ENCODE data around the gene TSC2.
"Not testable (repeated sequence)": the region's sequence is repeated elsewhere in the genome, so short reads cannot be mapped to it uniquely, and the experiment has no call there.

Gene TSC2

DNA sequence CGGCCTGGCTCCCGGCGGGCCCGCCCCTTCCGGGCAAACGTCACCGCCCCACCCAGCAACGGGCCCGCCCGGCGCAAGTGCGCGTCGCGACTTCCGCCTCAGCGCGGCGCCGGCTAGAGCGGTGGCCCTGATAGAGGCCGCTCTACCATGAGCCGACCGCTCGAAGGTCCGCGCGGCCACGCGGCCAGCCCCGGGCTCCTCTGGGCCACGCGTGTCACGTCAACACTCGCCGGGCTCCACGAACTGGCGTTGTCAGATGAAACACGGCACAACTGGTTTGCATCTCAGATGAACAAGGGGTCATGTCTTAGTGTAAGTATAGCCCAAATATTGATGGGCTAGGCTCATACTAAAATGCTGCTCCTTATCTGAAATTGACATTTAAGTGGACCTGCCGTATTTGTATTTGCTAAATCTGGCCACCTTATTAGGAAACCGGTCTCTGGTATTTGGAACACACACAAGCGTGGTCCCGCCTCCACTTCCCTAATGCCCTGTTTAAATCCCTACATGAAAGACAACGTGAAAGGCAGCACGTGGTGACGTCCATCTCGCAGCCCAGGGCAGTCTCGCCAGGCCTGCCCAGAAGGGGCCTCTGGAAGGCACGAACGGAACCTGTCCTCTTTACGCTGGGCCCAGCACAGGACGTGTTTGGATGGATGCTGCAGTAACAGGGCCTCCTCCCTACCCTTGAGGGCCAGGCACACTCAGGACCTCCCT, 37.8 kb upstream of the TSC2 start, which contains the start of gene ZNF598:
ZNF598 (minus strand) TSS at position 31 of the 720 bp plus-strand sequence.
- DNase-seq (ENCODE audit: low read depth in 2 of 2) = peak; percentile 66 to 68

GRCh38 chr16:2011726-2012125, 36.1 kb upstream of the TSC2 start:
- not testable (repeated sequence) for DNase-seq (ENCODE audit: low read depth in 2 of 2)

DNA sequence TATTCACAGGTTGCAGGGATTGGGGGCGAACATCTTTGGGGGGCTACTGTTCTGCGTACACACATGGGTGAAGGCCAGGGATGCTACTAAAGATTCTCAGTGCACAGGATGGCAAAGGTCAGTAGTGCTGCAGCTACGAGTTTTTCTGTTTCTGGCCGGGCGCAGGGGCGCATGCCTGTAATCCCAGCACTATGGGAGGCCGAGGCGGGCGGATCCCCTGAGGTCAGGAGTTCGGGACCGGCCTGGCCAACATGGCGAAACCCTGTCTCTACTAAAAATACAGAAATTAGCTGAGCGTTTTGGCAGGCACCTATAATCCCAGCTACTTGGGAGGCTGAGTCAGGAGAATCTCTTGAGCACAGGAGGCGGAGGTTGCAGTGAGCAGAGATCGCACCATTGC, 34.3 kb upstream of the TSC2 start:
- DNase-seq (ENCODE audit: low read depth in 2 of 2) = no peak

- no peak for DNase-seq (ENCODE audit: low read depth in 2 of 2)
Measured at GRCh38 chr16:2015117-2015946, 32.5 kb upstream of the TSC2 start.

- DNase-seq (ENCODE audit: low read depth in 2 of 2) = no peak
Measured at GRCh38 chr16:2015947-2016208, 31.9 kb upstream of the TSC2 start.

- no peak for DNase-seq (ENCODE audit: low read depth in 2 of 2)
Measured at GRCh38 chr16:2016407-2016922, 31.3 kb upstream of the TSC2 start.

GRCh38 chr16:2019518-2019920, 28.3 kb upstream of the TSC2 start, which contains the start of gene NPW:
NPW (plus strand) TSS chr16:2019785.
- DNase-seq (ENCODE audit: low read depth in 2 of 2) = no peak

DNA sequence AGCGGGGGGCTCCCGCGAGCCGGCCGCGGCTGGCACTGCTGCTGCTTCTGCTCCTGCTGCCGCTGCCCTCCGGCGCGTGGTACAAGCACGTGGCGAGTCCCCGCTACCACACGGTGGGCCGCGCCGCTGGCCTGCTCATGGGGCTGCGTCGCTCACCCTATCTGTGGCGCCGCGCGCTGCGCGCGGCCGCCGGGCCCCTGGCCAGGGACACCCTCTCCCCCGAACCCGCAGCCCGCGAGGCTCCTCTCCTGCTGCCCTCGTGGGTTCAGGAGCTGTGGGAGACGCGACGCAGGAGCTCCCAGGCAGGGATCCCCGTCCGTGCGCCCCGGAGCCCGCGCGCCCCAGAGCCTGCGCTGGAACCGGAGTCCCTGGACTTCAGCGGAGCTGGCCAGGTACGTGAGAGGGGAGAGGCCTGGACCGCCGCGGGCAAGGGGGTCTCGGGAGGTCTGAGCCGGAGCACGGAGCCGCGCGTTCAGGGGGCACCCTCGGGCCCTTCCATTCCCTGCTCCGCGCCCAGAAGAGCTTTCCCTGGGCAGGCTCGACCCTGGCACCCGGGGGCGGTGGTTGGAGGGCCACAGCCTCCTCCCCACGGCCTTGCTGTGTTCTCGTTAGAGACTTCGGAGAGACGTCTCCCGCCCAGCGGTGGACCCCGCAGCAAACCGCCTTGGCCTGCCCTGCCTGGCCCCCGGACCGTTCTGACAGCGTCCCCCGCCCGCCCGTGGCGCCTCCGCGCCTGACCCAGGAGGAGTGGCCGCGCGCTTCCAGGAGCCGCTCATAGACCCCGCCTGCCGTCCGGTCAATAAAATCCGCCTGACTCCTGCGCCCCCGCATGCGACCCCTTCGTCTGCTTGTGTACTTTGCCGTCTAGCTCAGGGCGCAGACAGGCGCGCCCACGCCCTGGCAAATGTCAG, 27.6 kb upstream of the TSC2 start:
- DNase-seq (ENCODE audit: low read depth in 2 of 2) = no peak

- DNase-seq (ENCODE audit: low read depth in 2 of 2) = no peak
Measured at GRCh38 chr16:2022723-2023091, 25.1 kb upstream of the TSC2 start.

GRCh38 chr16:2023092-2024031, 24.4 kb upstream of the TSC2 start:
- no peak for DNase-seq (ENCODE audit: low read depth in 2 of 2)

DNA sequence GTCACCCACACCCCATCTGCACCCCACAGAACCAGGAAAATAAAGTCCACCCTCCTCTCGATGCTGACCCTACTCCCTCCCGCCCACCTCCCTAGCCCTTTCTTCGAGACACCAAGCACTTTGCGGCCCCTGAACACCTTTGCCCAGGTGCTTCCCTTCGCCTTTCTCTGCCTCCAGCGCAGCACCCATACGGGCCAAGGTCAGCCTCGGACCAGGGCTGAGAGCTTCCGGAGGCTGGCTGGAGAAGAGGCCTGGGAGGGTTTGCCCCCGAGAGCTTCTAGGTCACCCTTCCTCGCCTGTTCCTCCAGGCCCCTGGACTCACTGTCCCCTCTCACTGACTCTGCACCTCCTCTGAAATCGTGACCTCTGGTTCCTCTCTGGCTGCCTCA, 23.8 kb upstream of the TSC2 start:
- no peak for DNase-seq (ENCODE audit: low read depth in 2 of 2)

- DNase-seq (ENCODE audit: low read depth in 2 of 2) = no peak
Measured at GRCh38 chr16:2025251-2025650, 22.5 kb upstream of the TSC2 start.

DNA sequence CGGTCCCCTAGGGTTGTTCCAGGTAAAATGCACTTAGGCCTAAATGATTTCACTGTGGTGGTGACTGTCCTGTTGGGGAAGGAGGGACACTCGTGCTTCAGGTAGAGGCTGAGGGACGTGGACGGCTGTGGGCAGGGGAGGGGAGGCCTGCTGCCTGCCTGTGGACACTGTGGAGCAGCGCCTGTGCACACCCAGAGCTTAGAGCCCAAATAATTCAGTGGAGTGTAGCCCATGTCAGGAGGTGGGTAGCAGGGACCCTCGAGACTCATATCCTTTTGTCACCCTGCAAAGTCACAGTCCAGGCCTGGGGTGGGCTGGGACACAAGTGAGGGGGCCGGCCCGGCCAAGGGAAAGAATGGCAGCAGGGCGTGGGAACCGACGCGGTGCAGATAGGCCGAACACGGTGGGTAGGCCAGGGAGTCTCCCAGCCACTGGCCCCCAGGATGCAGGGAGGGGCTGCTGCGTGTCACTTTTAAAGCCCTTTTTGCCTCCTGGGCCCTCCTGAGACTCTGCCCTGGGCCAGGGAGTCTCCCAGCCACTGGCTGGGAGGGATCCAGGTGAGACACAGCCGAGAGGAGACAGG, 21.8 kb upstream of the TSC2 start:
- DNase-seq (ENCODE audit: low read depth in 2 of 2) = no peak

DNA sequence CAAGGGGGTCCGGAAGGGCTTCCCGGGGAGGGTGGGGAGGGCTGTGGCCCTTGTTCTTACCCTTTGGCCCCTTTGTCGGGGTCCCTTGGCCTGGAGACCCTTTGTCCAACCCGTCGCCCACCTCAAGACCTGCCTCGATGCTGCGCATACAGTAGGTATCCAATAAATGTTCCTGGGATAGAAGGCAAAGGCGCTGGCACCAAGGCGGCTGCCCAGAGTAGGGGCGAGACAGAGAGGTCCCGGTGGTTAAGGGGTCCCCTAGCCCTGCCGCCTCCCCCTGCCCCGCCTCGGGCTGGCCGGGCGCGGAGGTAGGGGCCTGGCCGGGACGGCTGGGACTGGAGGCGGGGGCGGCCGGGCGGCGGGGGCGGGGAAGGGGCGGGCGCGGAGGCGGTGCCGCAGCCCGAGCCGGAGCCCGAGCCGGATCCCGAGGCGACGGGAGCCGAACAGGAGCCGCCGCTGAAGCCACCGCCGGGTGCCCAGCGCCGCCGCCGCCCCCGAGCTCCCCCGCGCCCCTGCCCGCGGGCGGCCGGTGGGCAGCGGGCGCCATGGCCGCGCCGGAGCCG, 21.2 kb upstream of the TSC2 start, which contains the start of gene NHERF2:
NHERF2 (plus strand) TSS at position 442 of the 563 bp plus-strand sequence; CDS start at position 546, 104 bp downstream.
- DNase-seq (ENCODE audit: low read depth in 2 of 2) = no peak

GRCh38 chr16:2027024-2028010, 20.5 kb upstream of the TSC2 start:
- no peak for DNase-seq (ENCODE audit: low read depth in 2 of 2)

- DNase-seq (ENCODE audit: low read depth in 2 of 2) = no peak
Measured at GRCh38 chr16:2028146-2028545, 19.6 kb upstream of the TSC2 start.

DNA sequence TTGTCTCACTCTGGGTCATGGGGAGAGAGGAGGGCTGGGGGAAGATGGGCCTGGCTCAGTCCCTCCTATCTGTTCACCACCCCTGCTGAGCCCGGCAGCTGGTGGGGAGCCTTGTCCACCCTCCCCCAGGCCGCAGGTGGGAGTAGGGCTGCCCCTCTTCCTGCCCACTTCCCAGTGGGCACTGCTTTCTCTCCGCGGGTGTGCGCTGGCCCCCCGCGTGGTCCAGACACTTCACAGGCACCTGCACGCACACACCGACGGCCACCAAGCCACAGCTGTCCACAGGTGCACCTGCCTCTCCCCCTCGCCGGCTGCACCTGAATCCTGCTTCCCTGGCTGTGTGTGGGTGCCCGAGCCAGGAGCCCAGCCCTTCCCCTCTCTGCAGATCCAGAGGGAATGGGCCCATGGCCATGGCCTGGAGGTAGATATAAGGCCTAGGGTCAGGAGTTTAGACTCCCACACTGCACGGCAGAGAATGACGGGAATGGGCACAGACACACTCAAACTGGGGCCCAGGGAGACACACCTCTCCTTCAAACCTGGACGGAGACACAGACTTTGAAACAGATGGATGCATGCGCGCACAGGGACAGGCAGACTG, 19.1 kb upstream of the TSC2 start:
- DNase-seq (ENCODE audit: low read depth in 2 of 2) = no peak

- DNase-seq (ENCODE audit: low read depth in 2 of 2) = no peak
Measured at GRCh38 chr16:2029350-2029749, 18.4 kb upstream of the TSC2 start.
